HG03103 (cell line): ENCODE measurements around the gene AHDC1.
"Not testable (repeated sequence)": the region's sequence is repeated elsewhere in the genome, so short reads cannot be mapped to it uniquely, and the experiment has no call there.

Experiments
- ATAC-seq: cut with Tn5 transposase; IDR thresholded peaks from one replicate; pipeline ENCODE4 v1.9.1; 2021; ENCODE audit warnings: low read depth; ENCODE audit not compliant: unreplicated experiment

The AHDC1 gene

GRCh38 chr1:27520651-27521050 is 83.3 kb downstream of the AHDC1 start:
- ATAC-seq = no peak

GRCh38 chr1:27519331-27520258 is 84.3 kb downstream of the AHDC1 start:
- no peak for ATAC-seq

- ATAC-seq = no peak
These were observed 85.1 kb downstream of the AHDC1 start for GRCh38 chr1:27518808-27519207.

- no peak for ATAC-seq
These were observed 85.8 kb downstream of the AHDC1 start for GRCh38 chr1:27517907-27518718.

GRCh38 chr1:27517301-27517700 is 86.6 kb downstream of the AHDC1 start:
- no peak for ATAC-seq

- ATAC-seq = no peak
These were observed 88.3 kb downstream of the AHDC1 start for GRCh38 chr1:27515626-27516025.

GRCh38 chr1:27513958-27514357 is 90.0 kb downstream of the AHDC1 start:
- ATAC-seq = no peak

- no peak for ATAC-seq
These were observed 90.4 kb downstream of the AHDC1 start for GRCh38 chr1:27513528-27513927.

GRCh38 chr1:27509127-27510080 is 94.5 kb downstream of the AHDC1 start:
- no peak for ATAC-seq

- ATAC-seq = no peak
These were observed 95.8 kb downstream of the AHDC1 start for GRCh38 chr1:27507960-27508665.

- ATAC-seq = no peak
These were observed 97.2 kb downstream of the AHDC1 start for GRCh38 chr1:27506703-27507102.

GRCh38 chr1:27505420-27505680 is 98.6 kb downstream of the AHDC1 start:
- ATAC-seq = no peak

- ATAC-seq = no peak
These were observed 99.1 kb downstream of the AHDC1 start for GRCh38 chr1:27504588-27505419.

GRCh38 chr1:27503844-27504587 is 99.9 kb downstream of the AHDC1 start:
- no peak for ATAC-seq

- no peak for ATAC-seq
These were observed 100.9 kb downstream of the AHDC1 start for GRCh38 chr1:27503033-27503432.

- not testable (repeated sequence) for ATAC-seq
These were observed 102.8 kb downstream of the AHDC1 start for GRCh38 chr1:27501159-27501558.

GRCh38 chr1:27499142-27499541 is 104.8 kb downstream of the AHDC1 start:
- no peak for ATAC-seq

- ATAC-seq = no peak
These were observed 107.3 kb downstream of the AHDC1 start for GRCh38 chr1:27496604-27497155.
